OCI-LY7 (cell line): ENCODE measurements around the gene FAM89B. TPM values are rescaled to one million over a fixed set of nuclear protein-coding genes. Genes with fewer than 3 reads are reported as not detected.

Source experiments
- BruUV-seq: library from RNA; stranded (reverse); fragments of 400-500 nt; replicated peaks from 2 replicates; lab custom pipeline; 2021; lab: Mats Ljungman, UMichigan
- CTCF ChIA-PET: fragments of 300-600 bp; sonication (Branson Sonifier 250); formaldehyde crosslinking; loops from one replicate; lab custom pipeline; 2022; ENCODE audit warnings: antibody characterized with exemption; ENCODE audit not compliant: unreplicated experiment; lab: Charles Lee
- POLR2A ChIA-PET: fragments of 300-600 bp; sonication (Branson Sonifier 250); formaldehyde crosslinking; loops from one replicate; lab custom pipeline; 2022; ENCODE audit warnings: antibody characterized with exemption; lab: Charles Lee
- DNase-seq: peaks from one replicate; pipeline ENCODE4 v3.0.0-alpha.2; 2015; ENCODE audit warnings: low spot score
- H2AFZ ChIP-seq: fragments of 200-600 bp; sonication (generic), shearing (Covaris generic); 2 replicates; pipeline ENCODE4 v1.6.1; 2014; ENCODE audit warnings: mild to moderate bottlenecking, antibody characterized with exemption, low read length, moderate library complexity
- H3K27ac ChIP-seq: fragments of 200-600 bp; sonication (generic); 2 replicates; pipeline ENCODE4 v1.5.1; 2014; ENCODE audit warnings: mixed run types, low read depth, mild to moderate bottlenecking, moderate library complexity, low read length, inconsistent platforms; ENCODE audit not compliant: poor library complexity, severe bottlenecking
- H3K36me3 ChIP-seq: fragments of 200-600 bp; sonication (generic); 2 replicates; pipeline ENCODE4 v1.6.1; 2014; ENCODE audit warnings: mild to moderate bottlenecking, antibody characterized with exemption, low read length, moderate library complexity, mixed read lengths; ENCODE audit not compliant: insufficient read depth
- H3K4me1 ChIP-seq: fragments of 200-600 bp; sonication (generic); 2 replicates; pipeline ENCODE4 v1.5.1; 2014; ENCODE audit warnings: mild to moderate bottlenecking, low read length; ENCODE audit not compliant: insufficient read depth, poor library complexity, severe bottlenecking
- H3K4me2 ChIP-seq: fragments of 200-600 bp; sonication (generic); 2 replicates; pipeline ENCODE4 v1.6.1; 2014; ENCODE audit warnings: mild to moderate bottlenecking, low read length
- H3K4me3 ChIP-seq: fragments of 200-600 bp; sonication (generic); 2 replicates; pipeline ENCODE4 v1.5.1; 2014; ENCODE audit warnings: mild to moderate bottlenecking, low read depth, low read length; ENCODE audit not compliant: poor library complexity, severe bottlenecking
- H3K79me2 ChIP-seq: fragments of 200-600 bp; sonication (generic); 2 replicates; pipeline ENCODE4 v1.6.1; 2016; ENCODE audit warnings: low read depth, mild to moderate bottlenecking, low read length, moderate library complexity, mixed read lengths; ENCODE audit not compliant: insufficient read depth
- H3K9me2 ChIP-seq: fragments of 200-600 bp; sonication (generic); 2 replicates; pipeline ENCODE4 v1.6.1; 2016; ENCODE audit warnings: mild to moderate bottlenecking, low read length, mixed read lengths; ENCODE audit not compliant: insufficient read depth
- H3K9me3 ChIP-seq: fragments of 200-600 bp; sonication (generic); 2 replicates; pipeline ENCODE4 v1.6.1; 2014; ENCODE audit warnings: mild to moderate bottlenecking, mixed run types, low read length, mixed read lengths
- H4K20me1 ChIP-seq: fragments of 200-600 bp; sonication (generic); 2 replicates; pipeline ENCODE4 v1.6.1; 2014; ENCODE audit warnings: mild to moderate bottlenecking, antibody characterized with exemption, low read length, moderate library complexity, mixed read lengths; ENCODE audit not compliant: insufficient read depth
- EZH2phosphoT487 ChIP-seq: fragments of 200-600 bp; sonication (generic); IDR thresholded peaks from 2 replicates; pipeline ENCODE4 v1.6.1; 2018; ENCODE audit warnings: low read depth, borderline replicate concordance, mild to moderate bottlenecking, mixed run types, antibody characterized with exemption, low read length, moderate library complexity, mixed read lengths
- intact Hi-C: fragments of 100-400 bp; cut with micrococcal nuclease; formaldehyde crosslinking; loops from one replicate; pipeline ENCODE4 v1.10.0; 2022; ENCODE audit not compliant: unreplicated experiment
- total RNA-seq, 2 experiments: library from RNA; depleted of rRNA in 1 of 2; stranded (reverse); fragments of >200 nt in 1 of 2; shearing (Covaris generic) in 1 of 2; gene quantifications; 2 replicates each; pipeline ENCODE4 v1.2.3, GENCODE V29; 2014 to 2022
- TF ChIP-seq, protein P1 (sequence below): fragments of 200-600 bp; sonication (generic); conservative IDR thresholded peaks from 2 replicates; pipeline ENCODE4 v1.5.1; 2014; ENCODE audit warnings: mild to moderate bottlenecking, antibody characterized with exemption, low read length, moderate library complexity, mixed read lengths

Gene FAM89B
- total RNA-seq, 2 experiments from 2014 or later: 17.9 to 26.4 TPM

DNA sequence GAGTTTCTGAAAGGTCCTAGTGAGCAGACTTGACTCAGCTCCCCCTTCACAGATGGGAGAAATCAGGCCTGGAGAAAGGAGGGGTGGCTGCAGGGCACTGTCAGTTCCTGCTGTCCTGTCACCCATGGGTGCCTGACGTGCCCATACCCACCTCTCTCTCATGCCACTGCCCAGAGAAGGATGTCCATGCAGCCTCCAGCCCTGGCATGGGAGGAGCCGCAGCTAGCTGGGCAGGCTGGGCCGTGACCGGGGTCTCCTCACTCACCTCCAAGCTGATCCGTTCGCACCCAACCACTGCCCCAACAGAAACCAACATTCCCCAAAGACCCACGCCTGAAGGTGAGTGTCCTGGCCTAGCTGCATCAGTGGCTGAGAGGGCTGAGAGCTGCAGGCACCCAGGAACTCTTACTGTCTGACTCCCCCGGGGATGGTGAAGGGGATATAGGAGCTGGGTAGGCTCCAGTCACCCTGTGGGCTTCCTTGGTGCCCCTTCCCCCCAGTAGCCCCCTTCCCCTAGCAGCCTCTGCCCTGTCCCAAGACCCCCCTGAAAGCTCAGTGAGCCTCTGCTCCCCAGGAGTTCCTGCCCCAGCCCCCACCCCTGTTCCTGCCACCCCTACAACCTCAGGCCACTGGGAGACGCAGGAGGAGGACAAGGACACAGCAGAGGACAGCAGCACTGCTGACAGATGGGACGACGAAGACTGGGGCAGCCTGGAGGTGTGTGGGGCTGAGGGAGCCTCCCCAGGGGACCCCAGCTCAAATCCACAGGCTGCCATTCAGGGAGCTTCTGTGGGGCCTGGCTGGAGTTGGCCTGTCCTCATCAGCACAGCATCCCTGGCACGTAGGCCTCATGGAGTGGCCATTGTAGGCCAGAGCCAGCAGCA, 35.7 kb upstream of the FAM89B start:
- no peaks in the 10 kb centered on the region for H3K79me2 ChIP-seq
- no peak for DNase-seq
- H3K36me3 ChIP-seq: peaks cover 22% of the 10 kb centered on the region; the same call in 1 of the 2 replicates
- H3K4me2 ChIP-seq: no peak overlapping the region
- H3K4me1 ChIP-seq: peaks cover 16% of the 10 kb centered on the region
- H2AFZ ChIP-seq: no peak overlapping the region
- no peak overlapping the region for H3K27ac ChIP-seq
- no peaks in the 10 kb centered on the region for H3K9me2 ChIP-seq
- no peak for TF ChIP-seq EZH2phosphoT487
- TF ChIP-seq, protein P1, sequence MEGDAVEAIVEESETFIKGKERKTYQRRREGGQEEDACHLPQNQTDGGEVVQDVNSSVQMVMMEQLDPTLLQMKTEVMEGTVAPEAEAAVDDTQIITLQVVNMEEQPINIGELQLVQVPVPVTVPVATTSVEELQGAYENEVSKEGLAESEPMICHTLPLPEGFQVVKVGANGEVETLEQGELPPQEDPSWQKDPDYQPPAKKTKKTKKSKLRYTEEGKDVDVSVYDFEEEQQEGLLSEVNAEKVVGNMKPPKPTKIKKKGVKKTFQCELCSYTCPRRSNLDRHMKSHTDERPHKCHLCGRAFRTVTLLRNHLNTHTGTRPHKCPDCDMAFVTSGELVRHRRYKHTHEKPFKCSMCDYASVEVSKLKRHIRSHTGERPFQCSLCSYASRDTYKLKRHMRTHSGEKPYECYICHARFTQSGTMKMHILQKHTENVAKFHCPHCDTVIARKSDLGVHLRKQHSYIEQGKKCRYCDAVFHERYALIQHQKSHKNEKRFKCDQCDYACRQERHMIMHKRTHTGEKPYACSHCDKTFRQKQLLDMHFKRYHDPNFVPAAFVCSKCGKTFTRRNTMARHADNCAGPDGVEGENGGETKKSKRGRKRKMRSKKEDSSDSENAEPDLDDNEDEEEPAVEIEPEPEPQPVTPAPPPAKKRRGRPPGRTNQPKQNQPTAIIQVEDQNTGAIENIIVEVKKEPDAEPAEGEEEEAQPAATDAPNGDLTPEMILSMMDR: no peak
- no peaks in the 10 kb centered on the region for H4K20me1 ChIP-seq
- H3K9me3 ChIP-seq: no peaks in the 10 kb centered on the region
- no peak overlapping the region for H3K4me3 ChIP-seq
- POLR2A ChIA-PET: interaction anchor here (0.6 kb wide), 2 partner anchors 28 to 129 kb away, joined by 3 to 4 read pairs; no protein-coding TSS in a partner anchor
- intact Hi-C loops: no loop called here
- no TSS peak for BruUV-seq
- CTCF ChIA-PET: no interaction called here

- TF ChIP-seq EZH2phosphoT487: no peak
- TF ChIP-seq, protein P1: no peak
- H3K4me3 ChIP-seq: no peak overlapping the region
- no peaks in the 10 kb centered on the region for H4K20me1 ChIP-seq
- ChIA-PET CTCF (no interaction called here), POLR2A (no interaction called here)
- no peaks in the 10 kb centered on the region for H3K79me2 ChIP-seq
- BruUV-seq: no TSS peak
- H3K27ac ChIP-seq: no peak overlapping the region
- no peaks in the 10 kb centered on the region for H3K9me3 ChIP-seq
- no peak overlapping the region for H2AFZ ChIP-seq
- H3K4me2 ChIP-seq: no peak overlapping the region
- H3K9me2 ChIP-seq: no peaks in the 10 kb centered on the region
- DNase-seq: no peak
- peaks cover 20% of the 10 kb centered on the region for H3K4me1 ChIP-seq
- peaks cover 18% of the 10 kb centered on the region; the same call in 1 of the 2 replicates for H3K36me3 ChIP-seq
- intact Hi-C loops: no loop called here
These were observed 35.1 kb upstream of the FAM89B start for GRCh38 chr11:65537296-65537597.
